Suppressor macrophage (primary cell): ENCODE results near the gene PSMB7.

ENCODE experiments used
- DNase-seq, 4 experiments: peaks; one replicate each; pipeline ENCODE4 v3.0.0-alpha.2; 2020 to 2022
- total RNA-seq, 17 experiments: gene quantifications; one replicate each; lab custom pipeline; 2026; ENCODE audit warnings: mixed read lengths in 6 of 17, inconsistent platforms in 3 of 17; lab: John Stamatoyannopoulos, UW

Gene PSMB7
- 45.7 to 84.3 (median 65.2) reads per million in 17 experiments for total RNA-seq

- peak; percentile 98 to 100 (median 98) for DNase-seq
Observed at GRCh38 chr9:124415102-124415851, at the start of gene PSMB7. Gene PSMB7, minus strand, starts transcription at chr9:124415442. Its CDS starts 17 bp downstream, at chr9:124415425.

GRCh38 chr9:124462739-124463138 lies 47.5 kb upstream of the PSMB7 start:
- no peak for DNase-seq

- no peak for DNase-seq
Observed at GRCh38 chr9:124458441-124458840, 43.2 kb upstream of the PSMB7 start.

GRCh38 chr9:124457887-124458431 lies 42.7 kb upstream of the PSMB7 start:
- DNase-seq = no peak

- DNase-seq = no peak
Observed at GRCh38 chr9:124457079-124457886, 42.0 kb upstream of the PSMB7 start.

- no peak for DNase-seq
Observed at GRCh38 chr9:124456341-124457078, 41.3 kb upstream of the PSMB7 start.

- DNase-seq = no peak
Observed at GRCh38 chr9:124455820-124456219, 40.6 kb upstream of the PSMB7 start.

GRCh38 chr9:124454791-124455443 lies 39.7 kb upstream of the PSMB7 start:
- DNase-seq = no peak

- no peak for DNase-seq
Observed at GRCh38 chr9:124454296-124454695, 39.1 kb upstream of the PSMB7 start.

GRCh38 chr9:124453586-124454191 lies 38.4 kb upstream of the PSMB7 start:
- DNase-seq = peak in 2 of 4 experiments; percentile 16 to 24

- no peak for DNase-seq
Observed at GRCh38 chr9:124452841-124453585, 37.8 kb upstream of the PSMB7 start.

- no peak for DNase-seq
Observed at GRCh38 chr9:124452326-124452725, 37.1 kb upstream of the PSMB7 start.

- no peak for DNase-seq
Observed at GRCh38 chr9:124450931-124451661, 35.9 kb upstream of the PSMB7 start.

GRCh38 chr9:124450241-124450924 lies 35.1 kb upstream of the PSMB7 start, which contains the start of gene ADGRD2:
Gene ADGRD2, plus strand, starts transcription at chr9:124450451. Its CDS starts 1,216 bp downstream, at chr9:124451667.
- peak in 1 of 4 experiments; percentile 14 for DNase-seq

- no peak for DNase-seq
Observed at GRCh38 chr9:124449381-124450151, 34.3 kb upstream of the PSMB7 start.

- DNase-seq = no peak
Observed at GRCh38 chr9:124448019-124448418, 32.8 kb upstream of the PSMB7 start.

GRCh38 chr9:124447297-124447661 lies 32.0 kb upstream of the PSMB7 start:
- no peak for DNase-seq

- DNase-seq = no peak
Observed at GRCh38 chr9:124444166-124444565, 28.9 kb upstream of the PSMB7 start.

GRCh38 chr9:124443625-124444024 lies 28.4 kb upstream of the PSMB7 start:
- no peak for DNase-seq
